Neural progenitor cell (in vitro differentiated cells): ENCODE data around the gene NDUFAF7.

Source experiments
- CTCF ChIP-seq: fragments of 200-600 bp; sonication (generic); IDR thresholded peaks from 2 replicates; pipeline ENCODE4 v1.5.1; 2017; ENCODE audit warnings: antibody characterized with exemption, mild to moderate bottlenecking
- EZH2phosphoT487 ChIP-seq: fragments of 200-600 bp; sonication (generic); IDR thresholded peaks from 2 replicates; pipeline ENCODE4 v1.6.1; 2017; ENCODE audit warnings: antibody characterized with exemption

DNA sequence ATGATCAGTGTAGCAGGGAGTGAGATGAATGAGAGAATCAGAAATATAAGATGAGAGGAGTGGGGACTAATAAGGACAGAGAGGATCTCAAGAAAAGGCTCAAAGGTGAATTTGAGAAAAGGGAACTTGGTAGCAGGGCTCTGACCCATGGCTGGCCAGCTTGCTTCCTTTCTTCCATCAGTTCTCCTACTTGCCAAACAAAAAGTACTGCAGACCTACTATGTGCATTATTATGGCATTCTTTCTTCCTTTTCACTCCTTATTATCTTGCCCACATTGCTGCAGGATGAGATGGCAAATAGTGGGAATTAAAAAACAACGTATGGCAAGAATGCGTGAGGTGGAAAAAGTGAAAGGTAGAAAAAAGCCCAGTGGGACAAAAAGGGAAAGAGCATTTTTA lies 60.2 kb downstream of the NDUFAF7 start:
- TF ChIP-seq CTCF (no peak), EZH2phosphoT487 (no peak)
